DOHH2 (cell line): ENCODE measurements around the gene KIF3B.
"Not testable (repeated sequence)": the region's sequence is repeated elsewhere in the genome, so short reads cannot be mapped to it uniquely, and the experiment has no call there.

Experiments
- EZH2phosphoT487 ChIP-seq: fragments of 200-600 bp; sonication (generic); IDR thresholded peaks from 2 replicates; pipeline ENCODE4 v1.6.1; 2017; ENCODE audit warnings: borderline replicate concordance, mild to moderate bottlenecking, antibody characterized with exemption, low read length, moderate library complexity, mixed read lengths
- TF ChIP-seq, protein P1 (sequence below): fragments of 200-600 bp; sonication (generic); IDR thresholded peaks from one replicate; pipeline ENCODE4 v1.5.1; 2014; ENCODE audit warnings: antibody characterized with exemption, mild to moderate bottlenecking, low read depth, low read length; ENCODE audit not compliant: poor library complexity, severe bottlenecking

DNA sequence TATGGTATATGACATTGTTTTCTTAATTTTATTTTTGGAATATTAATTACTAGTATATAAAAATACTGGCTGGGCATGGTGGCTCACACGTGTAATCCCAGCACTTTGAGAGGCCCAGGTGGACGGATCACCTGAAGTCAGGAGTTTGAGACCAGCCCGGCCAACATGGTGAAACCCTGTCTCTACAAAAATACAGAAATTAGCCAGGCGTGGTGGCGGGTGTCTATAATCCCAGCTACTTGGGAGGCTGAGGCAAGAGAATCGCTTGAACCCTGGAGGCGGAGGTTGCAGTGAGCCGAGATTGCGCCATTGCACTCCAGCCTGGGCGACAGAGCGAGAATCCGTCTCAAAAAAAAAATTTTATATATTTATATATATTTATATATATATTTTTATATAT lies 44.8 kb downstream of the KIF3B start:
- TF ChIP-seq, protein P1, sequence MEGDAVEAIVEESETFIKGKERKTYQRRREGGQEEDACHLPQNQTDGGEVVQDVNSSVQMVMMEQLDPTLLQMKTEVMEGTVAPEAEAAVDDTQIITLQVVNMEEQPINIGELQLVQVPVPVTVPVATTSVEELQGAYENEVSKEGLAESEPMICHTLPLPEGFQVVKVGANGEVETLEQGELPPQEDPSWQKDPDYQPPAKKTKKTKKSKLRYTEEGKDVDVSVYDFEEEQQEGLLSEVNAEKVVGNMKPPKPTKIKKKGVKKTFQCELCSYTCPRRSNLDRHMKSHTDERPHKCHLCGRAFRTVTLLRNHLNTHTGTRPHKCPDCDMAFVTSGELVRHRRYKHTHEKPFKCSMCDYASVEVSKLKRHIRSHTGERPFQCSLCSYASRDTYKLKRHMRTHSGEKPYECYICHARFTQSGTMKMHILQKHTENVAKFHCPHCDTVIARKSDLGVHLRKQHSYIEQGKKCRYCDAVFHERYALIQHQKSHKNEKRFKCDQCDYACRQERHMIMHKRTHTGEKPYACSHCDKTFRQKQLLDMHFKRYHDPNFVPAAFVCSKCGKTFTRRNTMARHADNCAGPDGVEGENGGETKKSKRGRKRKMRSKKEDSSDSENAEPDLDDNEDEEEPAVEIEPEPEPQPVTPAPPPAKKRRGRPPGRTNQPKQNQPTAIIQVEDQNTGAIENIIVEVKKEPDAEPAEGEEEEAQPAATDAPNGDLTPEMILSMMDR, result not testable (repeated sequence)
- TF ChIP-seq EZH2phosphoT487, result not testable (repeated sequence)
